SK-N-SH (cell line): ENCODE data around the gene CDC16. TPM values are rescaled to one million over a fixed set of nuclear protein-coding genes. Genes with fewer than 3 reads are reported as not detected.
"Not testable (repeated sequence)": the region's sequence is repeated elsewhere in the genome, so short reads cannot be mapped to it uniquely, and the experiment has no call there.

Source experiments
- CTCF ChIA-PET: fragments of 300-600, 350-600 bp; formaldehyde crosslinking; extraction: SDS; loops from one replicate; lab custom pipeline; 2021; lab: Yijun Ruan, JAX
- POLR2A ChIA-PET: fragments of 350-600 bp; sonication (Branson Sonifier 250); formaldehyde crosslinking; extraction: SDS; loops from one replicate; lab custom pipeline; 2020; ENCODE audit warnings: antibody characterized with exemption, inconsistent platforms; lab: Yijun Ruan, JAX
- DNase-seq: peaks from one replicate; pipeline ENCODE4 v3.0.0; 2012
- H2AFZ ChIP-seq: fragments of 200-600 bp; sonication (generic); 2 replicates; pipeline ENCODE4 v1.8.1; 2016; ENCODE audit warnings: antibody characterized with exemption, mild to moderate bottlenecking, low read depth
- H3F3A ChIP-seq: fragments of 200-600 bp; sonication (generic); replicated peaks from 2 replicates; pipeline ENCODE3; 2016; ENCODE audit warnings: antibody characterized with exemption, mild to moderate bottlenecking; ENCODE audit not compliant: insufficient read depth
- H3K27ac ChIP-seq, 2 experiments: fragments of 200-500 bp in 1 of 2; fragments of 200-600 bp in 1 of 2; sonication (Bioruptor generic) in 1 of 2; sonication (generic), shearing (Covaris generic) in 1 of 2; 2 replicates each; pipeline versions ENCODE4 v1.5.1 to v1.6.1; 2014 to 2016; ENCODE audit warnings: low read depth in 2 of 2, inconsistent platforms in 1 of 2, low read length in 1 of 2, mild to moderate bottlenecking in 1 of 2, mixed read lengths in 1 of 2
- H3K27me3 ChIP-seq: fragments of 200-600 bp; sonication (generic), shearing (Covaris generic); 2 replicates; pipeline ENCODE4 v1.6.1; 2016; ENCODE audit warnings: mixed run types; ENCODE audit not compliant: insufficient read depth
- H3K36me3 ChIP-seq, 2 experiments: fragments of 200-500 bp in 1 of 2; fragments of 200-600 bp in 1 of 2; sonication (Bioruptor generic) in 1 of 2; sonication (generic) in 1 of 2; replicated peaks in 1 of 2; 2 replicates each; pipeline versions ENCODE3 to v1.5.1; 2014 to 2016; ENCODE audit warnings: low read length in 1 of 2, mild to moderate bottlenecking in 1 of 2; ENCODE audit not compliant: insufficient read depth in 2 of 2, control insufficient read depth in 1 of 2
- H3K4me1 ChIP-seq, 2 experiments: fragments of 200-500 bp in 1 of 2; fragments of 200-600 bp in 1 of 2; sonication (Bioruptor generic) in 1 of 2; sonication (generic), shearing (Covaris generic) in 1 of 2; 2 replicates each; pipeline versions ENCODE4 v1.5.1 to v1.6.1; 2014 to 2016; ENCODE audit warnings: low read depth in 1 of 2, low read length in 1 of 2, mixed run types in 1 of 2; ENCODE audit not compliant: insufficient read depth in 2 of 2, control insufficient read depth in 1 of 2
- H3K4me2 ChIP-seq: fragments of 200-600 bp; sonication (generic), shearing (Covaris generic); 2 replicates; pipeline ENCODE4 v1.6.1; 2017; ENCODE audit warnings: mixed run types
- H3K4me3 ChIP-seq, 2 experiments: fragments of 200-500 bp in 1 of 2; fragments of 200-600 bp in 1 of 2; sonication (Bioruptor generic) in 1 of 2; sonication (generic), shearing (Covaris generic) in 1 of 2; 2 replicates each; pipeline versions ENCODE4 v1.5.1 to v1.8.1; 2014 to 2016; ENCODE audit warnings: low read depth in 2 of 2, inconsistent platforms in 1 of 2, low read length in 1 of 2, mild to moderate bottlenecking in 1 of 2, mixed read lengths in 1 of 2, moderate library complexity in 1 of 2
- H3K79me2 ChIP-seq: fragments of 200-600 bp; sonication (generic); 2 replicates; pipeline ENCODE4 v1.8.1; 2017; ENCODE audit warnings: mild to moderate bottlenecking; ENCODE audit not compliant: insufficient read depth
- H3K9ac ChIP-seq: fragments of 200-600 bp; sonication (generic); 2 replicates; pipeline ENCODE4 v1.6.1; 2017; ENCODE audit warnings: mixed run types
- H3K9me2 ChIP-seq: fragments of 200-600 bp; sonication (generic); 2 replicates; pipeline ENCODE4 v1.6.1; 2017; ENCODE audit warnings: mixed run types
- H3K9me3 ChIP-seq: fragments of 200-600 bp; sonication (generic); 2 replicates; pipeline ENCODE4 v1.6.1; 2017; ENCODE audit warnings: mixed run types, mild to moderate bottlenecking, moderate library complexity
- H4K20me1 ChIP-seq: fragments of 200-600 bp; sonication (generic); 2 replicates; pipeline ENCODE4 v1.6.1; 2017; ENCODE audit warnings: mild to moderate bottlenecking, mixed run types; ENCODE audit not compliant: insufficient read depth
- ELF1 ChIP-seq: IDR thresholded peaks from 2 replicates; pipeline ENCODE4 v1.4.0; 2012
- EZH2phosphoT487 ChIP-seq: fragments of 200-600 bp; sonication (generic); IDR thresholded peaks from 2 replicates; pipeline ENCODE4 v1.6.1; 2017; ENCODE audit warnings: low read depth, mixed run types, mild to moderate bottlenecking, antibody characterized with exemption, moderate library complexity, borderline replicate concordance
- FOXM1 ChIP-seq: IDR thresholded peaks from 2 replicates; pipeline ENCODE4 v1.4.0; 2012; ENCODE audit warnings: low read depth, mild to moderate bottlenecking
- GABPA ChIP-seq: IDR thresholded peaks from 2 replicates; pipeline ENCODE4 v1.4.0; 2012; ENCODE audit warnings: low read depth, mild to moderate bottlenecking
- GATA2 ChIP-seq: sonication (generic); formaldehyde crosslinking; IDR thresholded peaks from 2 replicates; pipeline ENCODE4 v1.5.0; 2020; ENCODE audit warnings: mild to moderate bottlenecking, missing genetic modification reagents
- IRF3 ChIP-seq: fragments of 150-350 bp; IDR thresholded peaks from 2 replicates; pipeline ENCODE4 v1.6.1; 2016; ENCODE audit warnings: mild to moderate bottlenecking, low read depth, low read length
- JUND ChIP-seq: IDR thresholded peaks from 2 replicates; pipeline ENCODE4 v1.4.0; 2012
- MEF2A ChIP-seq: IDR thresholded peaks from 2 replicates; pipeline ENCODE4 v1.4.0; 2012; ENCODE audit warnings: low read depth, borderline replicate concordance
- MXI1 ChIP-seq: IDR thresholded peaks from 2 replicates; pipeline ENCODE4 v1.6.1; 2012; ENCODE audit warnings: mild to moderate bottlenecking, low read depth, low read length, improper control_type of control experiment
- NRF1 ChIP-seq: IDR thresholded peaks from 2 replicates; pipeline ENCODE4 v1.6.1; 2012; ENCODE audit warnings: low read depth, mild to moderate bottlenecking, low read length
- PBX3 ChIP-seq: IDR thresholded peaks from 2 replicates; pipeline ENCODE4; 2012
- RCOR1 ChIP-seq: fragments of 150-350 bp; IDR thresholded peaks from 2 replicates; pipeline ENCODE4 v1.6.1; 2017; ENCODE audit warnings: antibody characterized with exemption, low read length
- REST ChIP-seq: IDR thresholded peaks from 2 replicates; pipeline ENCODE4 v1.6.1; 2012; ENCODE audit warnings: mild to moderate bottlenecking, low read depth, low read length, moderate library complexity
- RFX5 ChIP-seq: IDR thresholded peaks from 2 replicates; pipeline ENCODE4 v1.6.1; 2012; ENCODE audit warnings: mild to moderate bottlenecking, improper control_type of control experiment, low read length
- SMC3 ChIP-seq: IDR thresholded peaks from 2 replicates; pipeline ENCODE4 v1.6.1; 2012; ENCODE audit warnings: low read depth, low read length, improper control_type of control experiment
- TCF12 ChIP-seq: IDR thresholded peaks from 2 replicates; pipeline ENCODE4 v1.4.0; 2012
- TEAD4 ChIP-seq: IDR thresholded peaks from 2 replicates; pipeline ENCODE4 v1.4.0; 2012; ENCODE audit warnings: mild to moderate bottlenecking, borderline replicate concordance; ENCODE audit not compliant: insufficient read depth
- YY1 ChIP-seq: IDR thresholded peaks from 2 replicates; pipeline ENCODE4 v1.4.0; 2012; ENCODE audit warnings: low read depth, mild to moderate bottlenecking
- WGBS: methylation state at CpG from one replicate; pipeline ENCODE4 v1.1.6; 2017; ENCODE audit warnings: low lambda C conversion rate; 5-methylcytosine and 5-hydroxymethylcytosine counted together
- polyA plus RNA-seq, 3 experiments: library from polyadenylated mRNA; depleted of rRNA; stranded (reverse); fragments of >200 nt; gene quantifications; 2 replicates each; pipeline ENCODE4 v1.2.3, GENCODE V29; 2012
- TF ChIP-seq, protein P1 (sequence below): IDR thresholded peaks from 2 replicates; pipeline ENCODE4 v1.4.0; 2012; ENCODE audit warnings: low read depth, borderline replicate concordance
- TF ChIP-seq, protein P2 (sequence below): IDR thresholded peaks from 2 replicates; pipeline ENCODE4 v1.4.0; 2012; ENCODE audit warnings: low read depth, borderline replicate concordance

CDC16 gene
- polyA plus RNA-seq, 1 of the 3 experiments (the other 2 are of a cell fraction): 56.9 TPM

DNA sequence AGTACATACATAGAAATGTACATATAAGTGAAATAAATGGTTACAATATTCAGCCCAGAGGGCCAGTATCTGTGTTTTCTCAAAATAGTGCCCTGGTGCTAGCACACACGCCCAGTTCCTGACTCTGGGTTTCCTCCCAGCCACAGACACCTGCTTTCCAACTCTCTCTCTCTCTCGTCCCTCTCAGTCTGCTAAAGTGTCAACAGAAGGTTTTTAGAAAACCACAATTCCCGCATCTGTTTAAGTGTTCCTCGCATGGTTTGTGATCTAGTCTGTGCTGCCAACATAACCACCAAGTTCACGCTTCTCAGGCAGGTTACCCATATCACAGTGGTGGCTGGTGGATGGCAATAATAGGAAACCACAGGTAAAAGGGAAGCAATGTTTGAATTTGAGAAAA, 28.9 kb downstream of the CDC16 start:
- WGBS: 93% methylated on average over 5 of the region's 5 CpGs
- POLR2A ChIA-PET: no interaction called here
- no peak for DNase-seq
- Histone ChIP-seq H3K27me3 (no peaks in the 10 kb centered on the region), H3K79me2 (peaks cover 8% of the 10 kb centered on the region; the same call in 1 of the 2 replicates), H3K27ac (peak overlapping the region in 1 of 2 experiments; percentile 84; a peak in 2 of 4 replicates), H3F3A (peaks cover 51% of the 10 kb centered on the region), H3K4me1 (peaks cover 0 to 24% of the 10 kb centered on the region in 2 experiments; a peak in 2 of 4 replicates), H3K4me2 (no peak overlapping the region), H2AFZ (no peak overlapping the region), H3K4me3 (no peak overlapping the region), H3K9me2 (no peaks in the 10 kb centered on the region), H3K36me3 (peaks cover 81 to 89% of the 10 kb centered on the region in 2 experiments), H3K9ac (no peak overlapping the region), H3K9me3 (no peaks in the 10 kb centered on the region)
- TF ChIP-seq, protein P1, sequence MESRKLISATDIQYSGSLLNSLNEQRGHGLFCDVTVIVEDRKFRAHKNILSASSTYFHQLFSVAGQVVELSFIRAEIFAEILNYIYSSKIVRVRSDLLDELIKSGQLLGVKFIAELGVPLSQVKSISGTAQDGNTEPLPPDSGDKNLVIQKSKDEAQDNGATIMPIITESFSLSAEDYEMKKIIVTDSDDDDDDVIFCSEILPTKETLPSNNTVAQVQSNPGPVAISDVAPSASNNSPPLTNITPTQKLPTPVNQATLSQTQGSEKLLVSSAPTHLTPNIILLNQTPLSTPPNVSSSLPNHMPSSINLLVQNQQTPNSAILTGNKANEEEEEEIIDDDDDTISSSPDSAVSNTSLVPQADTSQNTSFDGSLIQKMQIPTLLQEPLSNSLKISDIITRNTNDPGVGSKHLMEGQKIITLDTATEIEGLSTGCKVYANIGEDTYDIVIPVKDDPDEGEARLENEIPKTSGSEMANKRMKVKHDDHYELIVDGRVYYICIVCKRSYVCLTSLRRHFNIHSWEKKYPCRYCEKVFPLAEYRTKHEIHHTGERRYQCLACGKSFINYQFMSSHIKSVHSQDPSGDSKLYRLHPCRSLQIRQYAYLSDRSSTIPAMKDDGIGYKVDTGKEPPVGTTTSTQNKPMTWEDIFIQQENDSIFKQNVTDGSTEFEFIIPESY: no peak
- TF ChIP-seq REST (no peak), MEF2A (no peak), RFX5 (no peak), MXI1 (no peak), GABPA (no peak), EZH2phosphoT487 (no peak), TCF12 (no peak), PBX3 (no peak), RCOR1 (no peak), SMC3 (no peak), ELF1 (no peak), IRF3 (no peak), JUND (no peak), FOXM1 (no peak), GATA2 (CRISPR knock-in tag) (no peak), YY1 (no peak), NRF1 (no peak), TEAD4 (no peak)
- TF ChIP-seq, protein P2, sequence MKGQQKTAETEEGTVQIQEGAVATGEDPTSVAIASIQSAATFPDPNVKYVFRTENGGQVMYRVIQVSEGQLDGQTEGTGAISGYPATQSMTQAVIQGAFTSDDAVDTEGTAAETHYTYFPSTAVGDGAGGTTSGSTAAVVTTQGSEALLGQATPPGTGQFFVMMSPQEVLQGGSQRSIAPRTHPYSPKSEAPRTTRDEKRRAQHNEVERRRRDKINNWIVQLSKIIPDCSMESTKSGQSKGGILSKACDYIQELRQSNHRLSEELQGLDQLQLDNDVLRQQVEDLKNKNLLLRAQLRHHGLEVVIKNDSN: no peak
- TF ChIP-seq, all 33 proteins: peak for 0
- CTCF ChIA-PET: no interaction called here
- no peaks in the 10 kb centered on the region for H4K20me1 ChIP-seq

GRCh38 chr13:114264313-114264712, 29.6 kb downstream of the CDC16 start:
- H3K9me2 ChIP-seq, H4K20me1 ChIP-seq, H2AFZ ChIP-seq, POLR2A ChIA-PET, H3K79me2 ChIP-seq, H3K9me3 ChIP-seq, H3K27me3 ChIP-seq, H3K4me3 ChIP-seq, DNase-seq: not testable (repeated sequence)
- CTCF ChIA-PET: interaction anchor here (1.0 kb wide), 1 partner anchor 625 kb away, joined by 4 read pairs; no protein-coding TSS in a partner anchor
- H3K4me2 ChIP-seq: peak overlapping the region; percentile 63
- peaks cover 51% of the 10 kb centered on the region for H3F3A ChIP-seq
- H3K27ac ChIP-seq: peak overlapping the region in 1 of 2 experiments; percentile 84; a peak in 2 of 4 replicates
- peak overlapping the region; percentile 50; the same call in 1 of the 2 replicates for H3K9ac ChIP-seq
- 95% methylated on average over 13 of the region's 13 CpGs for WGBS
- peaks cover 81 to 89% of the 10 kb centered on the region in 2 experiments for H3K36me3 ChIP-seq
- H3K4me1 ChIP-seq: peaks cover 0 to 24% of the 10 kb centered on the region in 2 experiments; a peak in 2 of 4 replicates
